Measurements from ENCODE around the gene SEMA5B.

Gene SEMA5B

DNA sequence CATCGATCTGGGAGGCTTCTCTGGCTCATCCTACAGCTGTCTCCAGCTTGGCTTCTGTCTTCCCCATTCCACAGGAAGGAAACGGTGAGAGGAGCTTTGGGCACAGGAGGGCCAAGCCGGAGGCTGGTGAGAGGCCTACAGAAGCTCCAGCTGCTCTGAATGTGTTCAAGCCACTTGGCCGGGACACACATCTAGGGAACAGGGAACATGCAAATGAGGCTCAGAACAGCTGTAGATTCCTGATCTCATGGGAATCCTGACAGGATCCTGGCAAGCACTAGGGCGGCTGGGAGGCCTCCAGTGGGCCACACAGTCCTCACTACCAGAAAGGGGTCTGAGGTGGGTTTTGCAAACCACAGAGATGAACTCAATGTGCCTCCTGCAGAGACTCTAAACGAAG lies 13.7 kb downstream of the SEMA5B start:
- H3K36me3 ChIP-seq (replicated peaks): no peaks in the 10 kb centered on the region
- no peak overlapping the region for H3K27ac ChIP-seq
- TF ChIP-seq, protein P1, sequence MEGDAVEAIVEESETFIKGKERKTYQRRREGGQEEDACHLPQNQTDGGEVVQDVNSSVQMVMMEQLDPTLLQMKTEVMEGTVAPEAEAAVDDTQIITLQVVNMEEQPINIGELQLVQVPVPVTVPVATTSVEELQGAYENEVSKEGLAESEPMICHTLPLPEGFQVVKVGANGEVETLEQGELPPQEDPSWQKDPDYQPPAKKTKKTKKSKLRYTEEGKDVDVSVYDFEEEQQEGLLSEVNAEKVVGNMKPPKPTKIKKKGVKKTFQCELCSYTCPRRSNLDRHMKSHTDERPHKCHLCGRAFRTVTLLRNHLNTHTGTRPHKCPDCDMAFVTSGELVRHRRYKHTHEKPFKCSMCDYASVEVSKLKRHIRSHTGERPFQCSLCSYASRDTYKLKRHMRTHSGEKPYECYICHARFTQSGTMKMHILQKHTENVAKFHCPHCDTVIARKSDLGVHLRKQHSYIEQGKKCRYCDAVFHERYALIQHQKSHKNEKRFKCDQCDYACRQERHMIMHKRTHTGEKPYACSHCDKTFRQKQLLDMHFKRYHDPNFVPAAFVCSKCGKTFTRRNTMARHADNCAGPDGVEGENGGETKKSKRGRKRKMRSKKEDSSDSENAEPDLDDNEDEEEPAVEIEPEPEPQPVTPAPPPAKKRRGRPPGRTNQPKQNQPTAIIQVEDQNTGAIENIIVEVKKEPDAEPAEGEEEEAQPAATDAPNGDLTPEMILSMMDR (IDR thresholded peaks at IDR 0.05; ENCODE audit: low read depth, low read length, missing control alignments): no peak
- no peak for DNase-seq
- in situ Hi-C loops (cut with HindIII; ENCODE audit: low pct_ligation_motif_present, low sequenced_read_pairs): no loop called here
- peaks cover 17% of the 10 kb centered on the region for H3K27me3 ChIP-seq (replicated peaks)
- H3K4me3 ChIP-seq (ENCODE audit: low read depth, low read length): no peak overlapping the region

DNA sequence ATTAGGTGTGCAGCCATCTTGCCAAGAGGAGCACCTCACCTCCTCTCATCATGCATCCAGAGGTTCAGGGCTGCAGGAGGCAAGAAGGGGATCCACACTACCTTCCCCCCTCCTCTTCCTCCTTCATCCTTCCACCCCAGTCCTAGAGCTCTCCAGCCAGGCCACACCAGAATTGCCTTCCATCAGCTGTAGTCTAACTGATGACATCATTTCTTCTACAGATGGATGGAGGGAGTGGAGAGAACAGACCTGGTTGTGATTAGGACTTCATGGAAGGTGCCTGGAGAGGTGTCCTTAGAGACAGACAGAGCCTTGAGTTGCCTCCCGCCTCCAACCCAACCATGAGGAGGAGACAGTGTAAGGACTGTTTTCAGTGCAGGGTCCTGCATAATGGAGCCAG lies 14.9 kb downstream of the SEMA5B start:
- H3K27me3 ChIP-seq (replicated peaks): peaks cover 16% of the 10 kb centered on the region
- no peak for DNase-seq

DNA sequence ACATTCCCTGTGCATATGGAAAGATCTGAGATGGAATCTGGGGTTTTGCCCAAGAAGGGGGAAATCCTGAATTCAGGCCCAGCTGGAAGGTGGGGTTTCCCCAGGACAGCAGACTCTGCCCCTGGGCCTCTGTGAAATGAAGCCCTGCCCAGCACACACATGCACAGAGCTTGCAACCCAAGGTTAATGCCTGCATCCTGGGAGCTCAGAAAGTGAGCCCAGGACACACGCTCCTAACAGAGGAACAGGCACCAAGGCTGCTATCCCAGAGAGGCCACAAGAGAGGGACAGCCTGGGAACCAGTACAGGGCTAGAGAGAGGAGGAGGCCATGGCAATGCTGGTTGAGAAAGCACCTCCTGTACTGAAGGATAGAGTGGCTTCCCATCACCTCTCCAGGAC lies 16.1 kb downstream of the SEMA5B start:
- Histone ChIP-seq H3K27ac (no peak overlapping the region), H3K36me3 (replicated peaks) (no peaks in the 10 kb centered on the region), H3K4me3 (ENCODE audit: low read depth, low read length) (no peak overlapping the region), H3K27me3 (replicated peaks) (peaks cover 19% of the 10 kb centered on the region)
- no peak for DNase-seq
- in situ Hi-C loops (cut with HindIII; ENCODE audit: low pct_ligation_motif_present, low sequenced_read_pairs): no loop called here
- TF ChIP-seq, protein P1 (IDR thresholded peaks at IDR 0.05; ENCODE audit: low read depth, low read length, missing control alignments): no peak

More for the DNA sequence above, 14.9 kb downstream of the SEMA5B start:
- no peak overlapping the region for H3K27ac ChIP-seq
- no peak overlapping the region for H3K4me3 ChIP-seq (ENCODE audit: low read depth, low read length)
- TF ChIP-seq, protein P1 (IDR thresholded peaks at IDR 0.05; ENCODE audit: low read depth, low read length, missing control alignments): no peak
- H3K36me3 ChIP-seq (replicated peaks): no peaks in the 10 kb centered on the region
- in situ Hi-C loops (cut with HindIII; ENCODE audit: low pct_ligation_motif_present, low sequenced_read_pairs): no loop called here

DNA sequence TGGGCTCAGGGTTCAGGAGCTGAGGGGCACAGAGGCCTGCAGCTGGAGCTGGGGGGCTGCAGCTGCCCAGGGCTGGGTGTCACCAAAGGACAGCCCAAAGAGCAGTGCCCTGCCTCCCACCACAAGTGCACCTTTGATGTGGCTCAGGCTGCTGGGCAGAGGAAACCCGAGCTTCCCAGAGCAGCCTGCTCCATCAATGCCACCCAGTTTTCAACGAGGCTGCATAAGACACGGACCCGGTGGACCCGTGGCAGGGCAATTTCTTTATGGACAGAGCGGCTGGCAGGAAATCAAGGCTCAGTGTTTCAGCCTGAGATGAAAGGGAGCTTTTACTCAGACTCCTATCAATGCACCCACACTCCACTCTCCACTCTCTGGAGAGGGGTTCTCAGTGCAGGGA lies 18.7 kb downstream of the SEMA5B start:
- Histone ChIP-seq H3K4me3 (ENCODE audit: low read depth, low read length) (no peak overlapping the region), H3K36me3 (replicated peaks) (no peaks in the 10 kb centered on the region), H3K27ac (no peak overlapping the region), H3K27me3 (replicated peaks) (peaks cover 13% of the 10 kb centered on the region)
- DNase-seq: no peak
- in situ Hi-C loops (cut with HindIII; ENCODE audit: low pct_ligation_motif_present, low sequenced_read_pairs): no loop called here
- TF ChIP-seq, protein P1 (IDR thresholded peaks at IDR 0.05; ENCODE audit: low read depth, low read length, missing control alignments): no peak

DNA sequence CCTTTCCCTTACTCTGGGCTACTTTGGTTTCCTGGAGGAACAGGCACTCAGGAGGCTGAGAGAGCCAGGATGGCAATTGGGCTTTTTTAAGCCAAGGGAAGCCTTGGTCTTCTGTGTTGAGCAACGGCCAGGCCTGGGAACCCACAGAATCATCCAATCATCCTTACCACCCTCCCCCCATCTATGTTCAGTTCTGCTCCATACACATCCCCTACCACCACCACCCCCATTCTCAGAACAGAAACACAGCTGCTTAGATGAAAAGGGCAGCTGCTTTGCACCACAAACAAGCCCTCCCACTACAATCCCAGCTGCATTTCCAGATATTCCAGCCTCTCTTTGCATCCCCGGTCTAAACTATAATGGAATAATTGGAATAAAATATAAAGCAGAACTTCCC lies 21.0 kb downstream of the SEMA5B start:
- Histone ChIP-seq H3K27me3 (replicated peaks) (peaks cover 19% of the 10 kb centered on the region), H3K4me3 (ENCODE audit: low read depth, low read length) (no peak overlapping the region), H3K27ac (no peak overlapping the region), H3K36me3 (replicated peaks) (no peaks in the 10 kb centered on the region)
- in situ Hi-C loops (cut with HindIII; ENCODE audit: low pct_ligation_motif_present, low sequenced_read_pairs): no loop called here
- TF ChIP-seq, protein P1 (IDR thresholded peaks at IDR 0.05; ENCODE audit: low read depth, low read length, missing control alignments): no peak
- no peak for DNase-seq

DNA sequence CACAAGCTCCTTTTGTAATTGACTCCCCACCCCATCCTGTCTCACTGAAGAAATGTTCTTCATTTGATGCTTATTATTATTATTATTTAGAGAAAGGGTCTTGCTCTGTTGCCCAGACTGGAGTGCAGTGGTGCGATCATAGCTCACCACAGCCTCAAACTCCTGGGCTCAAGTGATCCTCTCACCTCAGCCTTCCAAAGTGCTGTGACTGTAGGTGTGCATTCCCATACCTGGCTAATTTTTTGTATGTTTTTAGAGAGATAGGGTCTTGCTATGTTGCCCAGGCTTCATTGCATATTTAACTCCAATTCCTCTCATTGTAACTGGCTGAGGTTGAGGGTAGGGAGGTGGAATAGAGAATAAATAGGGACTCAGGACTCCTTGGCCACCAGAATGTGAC lies 22.3 kb downstream of the SEMA5B start:
- in situ Hi-C loops (cut with HindIII; ENCODE audit: low pct_ligation_motif_present, low sequenced_read_pairs): no loop called here
- Histone ChIP-seq H3K4me3 (ENCODE audit: low read depth, low read length) (no peak overlapping the region), H3K36me3 (replicated peaks) (no peaks in the 10 kb centered on the region), H3K27me3 (replicated peaks) (peaks cover 21% of the 10 kb centered on the region), H3K27ac (no peak overlapping the region)
- TF ChIP-seq, protein P1 (IDR thresholded peaks at IDR 0.05; ENCODE audit: low read depth, low read length, missing control alignments): no peak
- DNase-seq: no peak

All from brain microvascular endothelial cell (primary cell).